ENCODE measurements around the gene C17orf107.

DNA sequence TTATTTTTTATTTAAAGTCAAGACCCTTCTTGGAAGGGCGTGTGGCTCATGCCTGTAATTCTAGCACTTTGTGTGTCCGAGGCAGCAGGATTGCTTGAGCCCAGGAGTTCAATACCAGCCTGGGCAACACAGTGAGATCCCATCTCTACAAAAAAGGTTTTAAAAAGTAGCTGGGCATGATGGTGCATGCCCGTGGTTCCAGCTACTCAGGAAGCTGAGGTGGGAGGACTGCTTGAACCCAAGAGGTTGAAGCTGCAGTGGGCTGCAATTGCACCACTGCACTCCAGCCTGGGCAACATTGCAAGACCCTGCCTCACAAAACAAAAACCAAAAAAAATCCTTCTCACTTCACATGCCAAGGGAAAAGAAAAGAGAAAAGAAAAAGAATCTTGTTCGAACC lies 36.6 kb upstream of the C17orf107 start:
- TF ChIP-seq, protein P1, sequence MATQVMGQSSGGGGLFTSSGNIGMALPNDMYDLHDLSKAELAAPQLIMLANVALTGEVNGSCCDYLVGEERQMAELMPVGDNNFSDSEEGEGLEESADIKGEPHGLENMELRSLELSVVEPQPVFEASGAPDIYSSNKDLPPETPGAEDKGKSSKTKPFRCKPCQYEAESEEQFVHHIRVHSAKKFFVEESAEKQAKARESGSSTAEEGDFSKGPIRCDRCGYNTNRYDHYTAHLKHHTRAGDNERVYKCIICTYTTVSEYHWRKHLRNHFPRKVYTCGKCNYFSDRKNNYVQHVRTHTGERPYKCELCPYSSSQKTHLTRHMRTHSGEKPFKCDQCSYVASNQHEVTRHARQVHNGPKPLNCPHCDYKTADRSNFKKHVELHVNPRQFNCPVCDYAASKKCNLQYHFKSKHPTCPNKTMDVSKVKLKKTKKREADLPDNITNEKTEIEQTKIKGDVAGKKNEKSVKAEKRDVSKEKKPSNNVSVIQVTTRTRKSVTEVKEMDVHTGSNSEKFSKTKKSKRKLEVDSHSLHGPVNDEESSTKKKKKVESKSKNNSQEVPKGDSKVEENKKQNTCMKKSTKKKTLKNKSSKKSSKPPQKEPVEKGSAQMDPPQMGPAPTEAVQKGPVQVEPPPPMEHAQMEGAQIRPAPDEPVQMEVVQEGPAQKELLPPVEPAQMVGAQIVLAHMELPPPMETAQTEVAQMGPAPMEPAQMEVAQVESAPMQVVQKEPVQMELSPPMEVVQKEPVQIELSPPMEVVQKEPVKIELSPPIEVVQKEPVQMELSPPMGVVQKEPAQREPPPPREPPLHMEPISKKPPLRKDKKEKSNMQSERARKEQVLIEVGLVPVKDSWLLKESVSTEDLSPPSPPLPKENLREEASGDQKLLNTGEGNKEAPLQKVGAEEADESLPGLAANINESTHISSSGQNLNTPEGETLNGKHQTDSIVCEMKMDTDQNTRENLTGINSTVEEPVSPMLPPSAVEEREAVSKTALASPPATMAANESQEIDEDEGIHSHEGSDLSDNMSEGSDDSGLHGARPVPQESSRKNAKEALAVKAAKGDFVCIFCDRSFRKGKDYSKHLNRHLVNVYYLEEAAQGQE (IDR thresholded peaks at IDR 0.05) = no peak
- TF ChIP-seq NR2F2 (IDR thresholded peaks at IDR 0.05) (no peak), JUND (IDR thresholded peaks at IDR 0.05) (no peak), RAD21 (IDR thresholded peaks at IDR 0.05) (no peak), SP1 (IDR thresholded peaks at IDR 0.05) (no peak), HNF4A (conservative IDR thresholded peaks at IDR 0.05) (no peak), GABPA (IDR thresholded peaks at IDR 0.05 in 1 of 2, conservative IDR thresholded peaks at IDR 0.05 in 1 of 2) (no peak), YY1 (IDR thresholded peaks at IDR 0.05) (no peak), HNF4G (IDR thresholded peaks at IDR 0.05) (no peak), EGR1 (IDR thresholded peaks at IDR 0.05; ENCODE audit: low read depth in 2 of 2) (no peak)
- TF ChIP-seq, protein P2, sequence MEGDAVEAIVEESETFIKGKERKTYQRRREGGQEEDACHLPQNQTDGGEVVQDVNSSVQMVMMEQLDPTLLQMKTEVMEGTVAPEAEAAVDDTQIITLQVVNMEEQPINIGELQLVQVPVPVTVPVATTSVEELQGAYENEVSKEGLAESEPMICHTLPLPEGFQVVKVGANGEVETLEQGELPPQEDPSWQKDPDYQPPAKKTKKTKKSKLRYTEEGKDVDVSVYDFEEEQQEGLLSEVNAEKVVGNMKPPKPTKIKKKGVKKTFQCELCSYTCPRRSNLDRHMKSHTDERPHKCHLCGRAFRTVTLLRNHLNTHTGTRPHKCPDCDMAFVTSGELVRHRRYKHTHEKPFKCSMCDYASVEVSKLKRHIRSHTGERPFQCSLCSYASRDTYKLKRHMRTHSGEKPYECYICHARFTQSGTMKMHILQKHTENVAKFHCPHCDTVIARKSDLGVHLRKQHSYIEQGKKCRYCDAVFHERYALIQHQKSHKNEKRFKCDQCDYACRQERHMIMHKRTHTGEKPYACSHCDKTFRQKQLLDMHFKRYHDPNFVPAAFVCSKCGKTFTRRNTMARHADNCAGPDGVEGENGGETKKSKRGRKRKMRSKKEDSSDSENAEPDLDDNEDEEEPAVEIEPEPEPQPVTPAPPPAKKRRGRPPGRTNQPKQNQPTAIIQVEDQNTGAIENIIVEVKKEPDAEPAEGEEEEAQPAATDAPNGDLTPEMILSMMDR (IDR thresholded peaks at IDR 0.05; ENCODE audit: low read depth, low read length, missing input control) = no peak
- TF ChIP-seq, protein P3, sequence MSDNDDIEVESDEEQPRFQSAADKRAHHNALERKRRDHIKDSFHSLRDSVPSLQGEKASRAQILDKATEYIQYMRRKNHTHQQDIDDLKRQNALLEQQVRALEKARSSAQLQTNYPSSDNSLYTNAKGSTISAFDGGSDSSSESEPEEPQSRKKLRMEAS (IDR thresholded peaks at IDR 0.05) = no peak
- TF ChIP-seq, protein P4, sequence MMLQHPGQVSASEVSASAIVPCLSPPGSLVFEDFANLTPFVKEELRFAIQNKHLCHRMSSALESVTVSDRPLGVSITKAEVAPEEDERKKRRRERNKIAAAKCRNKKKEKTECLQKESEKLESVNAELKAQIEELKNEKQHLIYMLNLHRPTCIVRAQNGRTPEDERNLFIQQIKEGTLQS (IDR thresholded peaks at IDR 0.05) = no peak
